GM12873 (cell line): ENCODE data around the gene GRIP1.

Source experiments
- TF ChIP-seq, protein P1 (sequence below): IDR thresholded peaks from 2 replicates; pipeline ENCODE4 v1.5.1; 2012; ENCODE audit warnings: low read depth, mild to moderate bottlenecking, moderate library complexity, low read length, control low read depth; ENCODE audit not compliant: insufficient read depth; ENCODE audit errors: missing control alignments

The GRIP1 gene

DNA sequence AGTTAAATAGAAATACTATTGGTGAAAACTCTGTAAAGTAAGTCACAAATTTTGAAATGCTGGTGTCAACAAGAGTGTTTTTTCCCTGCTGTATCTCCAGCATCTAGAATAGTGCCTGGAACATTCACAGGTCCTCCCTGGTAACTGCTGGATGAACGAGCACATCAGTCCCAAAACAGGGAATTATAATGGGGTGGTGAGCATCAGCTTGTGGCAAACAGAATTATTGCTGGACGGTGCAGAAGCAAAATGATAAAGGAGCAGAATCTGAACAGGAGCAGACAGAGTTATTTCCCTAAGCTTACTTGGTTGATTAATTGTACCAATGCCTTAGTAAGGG lies 129.9 kb downstream of the GRIP1 start:
- TF ChIP-seq, protein P1, sequence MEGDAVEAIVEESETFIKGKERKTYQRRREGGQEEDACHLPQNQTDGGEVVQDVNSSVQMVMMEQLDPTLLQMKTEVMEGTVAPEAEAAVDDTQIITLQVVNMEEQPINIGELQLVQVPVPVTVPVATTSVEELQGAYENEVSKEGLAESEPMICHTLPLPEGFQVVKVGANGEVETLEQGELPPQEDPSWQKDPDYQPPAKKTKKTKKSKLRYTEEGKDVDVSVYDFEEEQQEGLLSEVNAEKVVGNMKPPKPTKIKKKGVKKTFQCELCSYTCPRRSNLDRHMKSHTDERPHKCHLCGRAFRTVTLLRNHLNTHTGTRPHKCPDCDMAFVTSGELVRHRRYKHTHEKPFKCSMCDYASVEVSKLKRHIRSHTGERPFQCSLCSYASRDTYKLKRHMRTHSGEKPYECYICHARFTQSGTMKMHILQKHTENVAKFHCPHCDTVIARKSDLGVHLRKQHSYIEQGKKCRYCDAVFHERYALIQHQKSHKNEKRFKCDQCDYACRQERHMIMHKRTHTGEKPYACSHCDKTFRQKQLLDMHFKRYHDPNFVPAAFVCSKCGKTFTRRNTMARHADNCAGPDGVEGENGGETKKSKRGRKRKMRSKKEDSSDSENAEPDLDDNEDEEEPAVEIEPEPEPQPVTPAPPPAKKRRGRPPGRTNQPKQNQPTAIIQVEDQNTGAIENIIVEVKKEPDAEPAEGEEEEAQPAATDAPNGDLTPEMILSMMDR = peak; percentile 10

DNA sequence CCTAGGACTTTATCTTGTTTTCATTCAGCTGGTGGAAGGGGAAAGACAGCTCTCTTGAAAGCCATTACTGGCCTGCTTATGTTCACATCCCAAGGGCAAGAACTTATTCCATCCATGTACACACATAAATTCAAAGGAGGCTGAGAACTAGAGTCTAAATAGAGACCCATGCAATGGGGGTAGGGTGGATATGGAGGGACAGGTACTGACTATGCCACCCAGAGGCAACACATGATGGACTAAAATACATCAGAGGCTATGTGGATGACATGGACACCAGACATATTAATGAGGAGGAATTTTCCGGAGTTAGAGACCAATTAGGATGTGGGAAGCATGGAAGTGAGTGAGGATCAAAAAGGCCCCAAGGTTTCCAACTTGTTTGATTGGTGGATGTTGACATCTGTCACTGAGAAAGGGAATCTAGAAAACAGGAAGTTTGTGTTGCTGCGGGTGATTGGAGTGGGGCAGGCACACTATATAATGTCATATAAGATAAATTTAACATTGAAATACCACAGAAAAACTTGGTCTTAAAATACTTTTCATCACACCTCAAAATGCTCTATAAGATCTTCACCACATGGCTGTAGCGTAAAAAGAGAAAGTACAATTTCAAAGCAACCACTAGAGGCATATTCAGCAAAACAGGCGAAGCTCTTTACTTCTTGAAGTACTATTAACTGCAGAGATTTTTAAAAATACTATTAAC lies 130.4 kb downstream of the GRIP1 start:
- TF ChIP-seq, protein P1 = peak; percentile 40

DNA sequence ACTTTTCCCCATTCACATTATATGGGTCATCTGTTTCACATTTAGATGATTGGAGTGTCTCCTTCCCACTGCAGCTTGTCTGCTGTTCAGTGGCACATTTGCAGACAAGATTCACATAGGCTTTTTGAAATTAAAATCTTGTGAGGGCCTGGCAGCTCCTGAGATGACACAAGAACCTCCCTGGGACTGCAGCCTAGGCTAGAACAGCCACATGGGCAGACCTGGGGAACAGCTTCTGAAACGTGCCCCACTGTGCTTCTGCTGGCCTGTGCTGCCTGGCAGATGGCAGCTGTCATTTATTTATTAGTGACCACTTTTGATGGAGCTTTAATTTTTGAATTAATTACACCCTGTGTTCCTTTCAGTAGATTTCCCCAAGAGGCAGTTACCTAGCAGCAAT lies 137.4 kb downstream of the GRIP1 start:
- TF ChIP-seq, protein P1 = no peak

DNA sequence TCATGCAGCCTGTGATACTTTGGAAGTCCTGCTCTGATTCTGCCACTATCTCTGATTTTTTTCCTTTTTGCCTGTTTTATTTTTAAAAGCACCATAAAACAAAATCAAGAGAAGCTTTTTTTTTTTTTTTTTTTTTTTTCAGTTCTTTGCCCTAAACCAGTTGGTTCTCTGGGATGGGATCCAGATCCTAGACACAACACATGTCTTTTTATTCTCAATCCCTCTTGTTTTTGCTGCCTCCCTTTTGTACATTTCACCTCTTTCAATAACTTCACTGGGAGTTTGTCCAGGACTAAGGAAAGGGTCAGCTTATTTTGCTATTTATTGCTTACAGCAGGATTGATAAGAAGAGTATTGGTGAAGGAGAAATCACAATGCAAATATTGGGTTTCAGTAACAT lies 139.4 kb downstream of the GRIP1 start:
- TF ChIP-seq, protein P1 = no peak

DNA sequence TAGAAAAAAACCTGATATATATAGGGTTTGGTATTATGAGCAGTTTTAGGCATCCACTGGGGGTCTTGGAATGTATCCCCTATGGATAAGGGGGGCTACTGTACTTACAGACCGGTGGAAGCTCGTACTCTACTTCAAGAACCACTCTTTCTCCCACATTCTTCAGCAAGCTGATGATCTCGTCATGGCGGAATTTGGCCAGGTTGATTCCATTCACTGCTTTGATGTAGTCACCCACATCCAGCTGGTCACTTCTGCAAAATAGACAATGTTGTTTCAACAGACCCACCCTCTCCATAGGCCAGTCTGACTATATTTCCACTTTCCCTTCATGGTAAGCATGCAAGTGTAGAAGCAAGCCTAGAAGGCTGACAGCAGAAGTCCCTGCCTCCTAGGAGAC lies 139.9 kb downstream of the GRIP1 start:
- TF ChIP-seq, protein P1 = no peak

DNA sequence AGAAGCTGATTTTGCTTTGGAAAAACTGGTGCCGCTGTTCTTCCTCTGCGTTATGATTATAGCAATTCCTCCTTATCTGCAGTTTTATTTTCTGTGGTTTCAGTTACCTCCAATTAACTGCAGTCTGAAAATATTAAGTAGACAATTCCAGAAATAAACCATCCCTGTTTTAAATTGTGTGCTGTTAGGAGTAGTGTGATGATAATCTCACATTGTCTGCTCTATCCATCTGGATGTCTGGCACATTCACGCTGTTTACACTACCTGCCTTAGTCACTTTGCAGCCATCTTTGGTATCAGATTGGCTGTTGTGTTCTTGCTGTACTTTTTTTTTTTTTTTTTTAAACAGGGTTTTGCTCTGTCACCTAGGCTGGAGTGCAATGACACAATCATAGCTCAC lies 141.0 kb downstream of the GRIP1 start:
- TF ChIP-seq, protein P1 = no peak

DNA sequence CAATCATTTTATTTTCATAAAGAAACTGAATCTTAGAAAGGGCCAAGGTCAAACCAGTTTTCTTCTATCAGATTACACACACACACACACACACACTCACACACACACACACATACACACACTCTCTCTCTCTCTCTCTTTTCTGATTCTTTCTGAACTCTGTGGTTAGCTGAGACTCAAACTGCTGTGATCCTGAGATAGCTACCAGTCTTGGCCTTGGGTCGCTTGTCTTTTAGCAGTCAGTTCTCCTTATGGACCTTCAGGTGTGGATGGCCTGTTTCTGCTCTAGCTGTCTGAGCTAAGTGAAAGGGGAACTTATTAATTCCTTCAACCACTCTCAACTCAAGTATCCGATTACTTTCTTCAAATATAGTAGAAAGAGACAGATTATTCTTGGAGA lies 145.1 kb downstream of the GRIP1 start:
- TF ChIP-seq, protein P1 = no peak

DNA sequence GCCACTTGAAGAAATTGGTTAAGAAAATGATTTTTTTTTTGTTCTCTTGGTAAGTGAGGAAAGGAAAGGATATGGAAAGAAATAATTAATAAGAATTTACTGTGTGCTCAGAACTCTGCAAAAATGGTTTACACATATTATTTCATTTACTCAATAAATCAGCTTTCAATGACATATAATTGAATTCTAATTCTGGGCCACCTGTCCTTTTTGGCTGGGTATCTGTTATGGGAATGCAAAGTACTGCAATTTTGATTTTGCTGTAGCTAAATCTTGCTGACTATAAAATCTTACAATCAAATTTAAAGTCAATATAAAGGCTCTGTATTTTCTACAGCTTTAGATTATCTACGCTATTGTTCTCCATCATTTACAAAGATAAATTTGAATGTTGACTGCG lies 147.1 kb downstream of the GRIP1 start:
- TF ChIP-seq, protein P1 = no peak
